GM12865 (cell line): ENCODE measurements around the gene NRG4.

Experiments used
- DNase-seq: peaks from one replicate; pipeline ENCODE4 v3.0.0; 2010; ENCODE audit warnings: low read depth
- H3K4me3 ChIP-seq: 2 replicates; pipeline ENCODE4 v1.5.1; 2011; ENCODE audit warnings: mild to moderate bottlenecking, low read depth, low read length, control low read depth
- CTCF ChIP-seq: IDR thresholded peaks from 2 replicates; pipeline ENCODE4 v1.5.1; 2011; ENCODE audit warnings: low read length, control low read depth, low read depth, inconsistent platforms; ENCODE audit not compliant: insufficient read depth; ENCODE audit errors: missing control alignments

NRG4 gene

GRCh38 chr15:76011627-76012551, at the start of gene NRG4:
NRG4 (minus strand) TSS chr15:76012424; CDS start chr15:76011230, 1,194 bp downstream.
- no peak for TF ChIP-seq CTCF
- no peak within 1 kb of the TSS for H3K4me3 ChIP-seq
- DNase-seq = no peak

GRCh38 chr15:76061700-76062099, 49.5 kb upstream of the NRG4 start:
- H3K4me3 ChIP-seq = no peak overlapping the region
- DNase-seq = no peak
- TF ChIP-seq CTCF = no peak

- no peak for TF ChIP-seq CTCF
- H3K4me3 ChIP-seq = peak overlapping the region; percentile 61
- peak; percentile 68 for DNase-seq
Measured at GRCh38 chr15:76060118-76060989, 48.1 kb upstream of the NRG4 start.

- peak; percentile 52 for DNase-seq
- H3K4me3 ChIP-seq = peak within 1 kb of the TSS; percentile 77
- TF ChIP-seq CTCF = peak; percentile 16
Measured at GRCh38 chr15:76059320-76060117, 47.3 kb upstream of the NRG4 start, which contains the start of gene TMEM266. TMEM266 (plus strand) TSS chr15:76059985; CDS start chr15:76134264, 74,279 bp downstream.

- H3K4me3 ChIP-seq = peak overlapping the region; percentile 77
- peak; percentile 38 for DNase-seq
- TF ChIP-seq CTCF = no peak
Measured at GRCh38 chr15:76058714-76059319, 46.6 kb upstream of the NRG4 start.
